PC-9 (cell line): ENCODE data around the gene FIZ1. TPM values are rescaled to one million over a fixed set of nuclear protein-coding genes. Genes with fewer than 3 reads are reported as not detected.

Experiments
- BruUV-seq: library from RNA; stranded (reverse); fragments of 400-500 nt; replicated peaks from 2 replicates; lab custom pipeline; 2021; lab: Mats Ljungman, UMichigan
- CTCF ChIA-PET: fragments of 300-600 bp; sonication (Branson Sonifier 250); formaldehyde crosslinking; loops from one replicate; lab custom pipeline; 2022; ENCODE audit warnings: antibody characterized with exemption; lab: Charles Lee
- POLR2A ChIA-PET: fragments of 300-600 bp; sonication (Branson Sonifier 250); formaldehyde crosslinking; loops from one replicate; lab custom pipeline; 2022; ENCODE audit warnings: antibody characterized with exemption; ENCODE audit not compliant: unreplicated experiment; lab: Charles Lee
- DNase-seq, 2 experiments: peaks; one replicate each; pipeline versions ENCODE4 v3.0.0 to v3.0.0-alpha.2; 2015 to 2022; ENCODE audit warnings: mixed read lengths in 1 of 2
- H2AFZ ChIP-seq: fragments of 200-600 bp; sonication (generic); 2 replicates; pipeline ENCODE4 v1.8.1; 2017; ENCODE audit warnings: antibody characterized with exemption
- H3F3A ChIP-seq: fragments of 200-600 bp; sonication (generic); 2 replicates; pipeline ENCODE4 v1.8.1; 2017; ENCODE audit warnings: antibody characterized with exemption, mild to moderate bottlenecking, low read depth; ENCODE audit not compliant: insufficient read depth
- H3K27ac ChIP-seq: fragments of 200-600 bp; sonication (generic); 2 replicates; pipeline ENCODE4 v1.6.1; 2016; ENCODE audit warnings: mixed run types
- H3K27me3 ChIP-seq: fragments of 200-600 bp; sonication (generic); 2 replicates; pipeline ENCODE4 v1.6.1; 2016; ENCODE audit warnings: low read depth, mixed run types; ENCODE audit not compliant: insufficient read depth
- H3K36me3 ChIP-seq: fragments of 200-600 bp; sonication (generic); 2 replicates; pipeline ENCODE4 v1.6.1; 2016; ENCODE audit warnings: low read depth, mixed run types
- H3K4me1 ChIP-seq: fragments of 200-600 bp; sonication (generic); replicated peaks from 2 replicates; pipeline ENCODE4 v1.6.1; 2016; ENCODE audit warnings: mixed run types; ENCODE audit not compliant: insufficient read depth
- H3K4me2 ChIP-seq: fragments of 200-600 bp; sonication (generic); 2 replicates; pipeline ENCODE4 v1.6.1; 2017; ENCODE audit warnings: mixed run types
- H3K4me3 ChIP-seq: fragments of 200-600 bp; sonication (generic); 2 replicates; pipeline ENCODE4 v1.6.1; 2016; ENCODE audit warnings: mixed run types
- H3K79me2 ChIP-seq: fragments of 200-600 bp; sonication (generic); 2 replicates; pipeline ENCODE4 v1.6.1; 2017; ENCODE audit warnings: low read depth, mixed run types
- H3K9me2 ChIP-seq: fragments of 200-600 bp; sonication (generic); 2 replicates; pipeline ENCODE4 v1.8.1; 2017; ENCODE audit warnings: mild to moderate bottlenecking; ENCODE audit not compliant: insufficient read depth
- H3K9me3 ChIP-seq: fragments of 200-600 bp; sonication (generic); 2 replicates; pipeline ENCODE4 v1.8.1; 2016; ENCODE audit warnings: low read depth; ENCODE audit not compliant: insufficient read depth
- H4K20me1 ChIP-seq: fragments of 200-600 bp; sonication (generic); 2 replicates; pipeline ENCODE4 v1.8.1; 2017; ENCODE audit not compliant: insufficient read depth
- EZH2 ChIP-seq: fragments of 200-600 bp; sonication (generic); IDR thresholded peaks from 2 replicates; pipeline ENCODE4 v1.8.0; 2017; ENCODE audit warnings: antibody characterized with exemption, low read depth
- intact Hi-C: fragments of 100-400 bp; cut with micrococcal nuclease; formaldehyde crosslinking; loops from one replicate; pipeline ENCODE4 v1.10.0; 2022; ENCODE audit not compliant: unreplicated experiment
- total RNA-seq: library from RNA; stranded (reverse); gene quantifications from 2 replicates; pipeline ENCODE4 v1.2.3, GENCODE V29; 2021
- TF ChIP-seq, protein P1 (sequence below): fragments of 200-600 bp; sonication (generic); conservative IDR thresholded peaks from 2 replicates; pipeline ENCODE4 v1.6.1; 2017; ENCODE audit warnings: mixed run types, antibody characterized with exemption, mild to moderate bottlenecking, moderate library complexity

Gene FIZ1
- total RNA-seq, 1 experiment from 2014 or later: 25.4 TPM

GRCh38 chr19:55614711-55615542 is 15.6 kb upstream of the FIZ1 start:
- TF ChIP-seq, protein P1, sequence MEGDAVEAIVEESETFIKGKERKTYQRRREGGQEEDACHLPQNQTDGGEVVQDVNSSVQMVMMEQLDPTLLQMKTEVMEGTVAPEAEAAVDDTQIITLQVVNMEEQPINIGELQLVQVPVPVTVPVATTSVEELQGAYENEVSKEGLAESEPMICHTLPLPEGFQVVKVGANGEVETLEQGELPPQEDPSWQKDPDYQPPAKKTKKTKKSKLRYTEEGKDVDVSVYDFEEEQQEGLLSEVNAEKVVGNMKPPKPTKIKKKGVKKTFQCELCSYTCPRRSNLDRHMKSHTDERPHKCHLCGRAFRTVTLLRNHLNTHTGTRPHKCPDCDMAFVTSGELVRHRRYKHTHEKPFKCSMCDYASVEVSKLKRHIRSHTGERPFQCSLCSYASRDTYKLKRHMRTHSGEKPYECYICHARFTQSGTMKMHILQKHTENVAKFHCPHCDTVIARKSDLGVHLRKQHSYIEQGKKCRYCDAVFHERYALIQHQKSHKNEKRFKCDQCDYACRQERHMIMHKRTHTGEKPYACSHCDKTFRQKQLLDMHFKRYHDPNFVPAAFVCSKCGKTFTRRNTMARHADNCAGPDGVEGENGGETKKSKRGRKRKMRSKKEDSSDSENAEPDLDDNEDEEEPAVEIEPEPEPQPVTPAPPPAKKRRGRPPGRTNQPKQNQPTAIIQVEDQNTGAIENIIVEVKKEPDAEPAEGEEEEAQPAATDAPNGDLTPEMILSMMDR: no peak
- no peak for TF ChIP-seq EZH2
- H3K36me3 ChIP-seq: peaks cover 3% of the 10 kb centered on the region; the same call in 1 of the 2 replicates
- no peak overlapping the region for H2AFZ ChIP-seq
- H3K27me3 ChIP-seq: no peaks in the 10 kb centered on the region
- no peak overlapping the region for H3K4me3 ChIP-seq
- peaks cover 21% of the 10 kb centered on the region for H4K20me1 ChIP-seq
- CTCF ChIA-PET: no interaction called here
- no peaks in the 10 kb centered on the region for H3K4me1 ChIP-seq
- H3K4me2 ChIP-seq: no peak overlapping the region
- H3K79me2 ChIP-seq: peaks cover 4% of the 10 kb centered on the region; the same call in 1 of the 2 replicates
- intact Hi-C loops: no loop called here
- BruUV-seq: no TSS peak
- POLR2A ChIA-PET: no interaction called here
- H3K9me3 ChIP-seq: no peaks in the 10 kb centered on the region
- H3K27ac ChIP-seq: no peak overlapping the region
- no peak for DNase-seq
- H3F3A ChIP-seq: peaks cover 35% of the 10 kb centered on the region; the same call in 1 of the 2 replicates
- no peaks in the 10 kb centered on the region for H3K9me2 ChIP-seq

DNA sequence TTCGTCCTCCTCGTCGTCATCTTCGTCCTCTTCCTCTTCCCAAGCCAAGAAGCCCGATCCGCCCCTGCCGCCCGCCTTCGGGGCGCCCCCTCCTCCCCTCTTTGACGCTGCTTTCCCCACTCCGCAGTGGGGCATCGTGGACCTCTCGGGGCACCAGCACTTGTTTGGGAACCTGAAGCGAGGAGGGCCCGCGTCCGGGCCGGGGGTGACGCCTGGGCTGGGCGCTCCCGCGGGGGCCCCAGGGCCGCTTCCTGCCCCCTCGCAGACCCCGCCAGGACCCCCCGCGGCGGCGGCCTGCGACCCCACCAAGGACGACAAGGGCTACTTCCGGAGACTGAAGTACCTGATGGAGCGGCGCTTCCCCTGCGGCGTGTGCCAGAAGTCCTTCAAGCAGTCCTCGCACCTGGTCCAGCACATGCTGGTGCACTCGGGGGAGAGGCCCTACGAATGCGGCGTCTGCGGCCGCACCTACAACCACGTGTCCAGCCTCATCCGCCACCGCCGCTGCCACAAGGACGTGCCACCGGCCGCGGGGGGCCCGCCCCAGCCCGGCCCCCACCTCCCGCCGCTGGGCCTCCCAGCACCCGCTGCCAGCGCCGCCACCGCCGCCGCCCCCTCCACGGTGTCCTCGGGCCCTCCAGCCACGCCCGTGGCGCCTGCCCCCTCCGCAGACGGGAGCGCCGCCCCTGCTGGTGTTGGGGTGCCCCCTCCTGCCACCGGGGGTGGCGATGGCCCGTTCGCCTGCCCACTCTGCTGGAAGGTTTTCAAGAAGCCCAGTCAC is 14.8 kb upstream of the FIZ1 start:
- H3K27ac ChIP-seq: no peak overlapping the region
- POLR2A ChIA-PET: no interaction called here
- no peaks in the 10 kb centered on the region for H3K9me3 ChIP-seq
- intact Hi-C loops: no loop called here
- H3K4me2 ChIP-seq: no peak overlapping the region
- H3F3A ChIP-seq: peaks cover 30% of the 10 kb centered on the region; the same call in 1 of the 2 replicates
- no peak overlapping the region for H3K4me3 ChIP-seq
- peaks cover 9% of the 10 kb centered on the region for H3K79me2 ChIP-seq
- H3K36me3 ChIP-seq: peaks cover 9% of the 10 kb centered on the region; the same call in 1 of the 2 replicates
- CTCF ChIA-PET: no interaction called here
- BruUV-seq: no TSS peak
- peaks cover 23% of the 10 kb centered on the region for H4K20me1 ChIP-seq
- no peak for DNase-seq
- H2AFZ ChIP-seq: no peak overlapping the region
- H3K27me3 ChIP-seq: no peaks in the 10 kb centered on the region
- TF ChIP-seq EZH2: no peak
- TF ChIP-seq, protein P1: no peak
- H3K9me2 ChIP-seq: no peaks in the 10 kb centered on the region
- H3K4me1 ChIP-seq: no peaks in the 10 kb centered on the region

GRCh38 chr19:55613396-55613795 is 14.1 kb upstream of the FIZ1 start:
- Histone ChIP-seq H4K20me1 (peaks cover 30% of the 10 kb centered on the region), H3K27me3 (no peaks in the 10 kb centered on the region), H3K9me2 (no peaks in the 10 kb centered on the region), H3K79me2 (peaks cover 17% of the 10 kb centered on the region), H3F3A (peaks cover 28% of the 10 kb centered on the region; the same call in 1 of the 2 replicates), H3K36me3 (peaks cover 15% of the 10 kb centered on the region; the same call in 1 of the 2 replicates), H3K9me3 (no peaks in the 10 kb centered on the region), H3K27ac (no peak overlapping the region), H3K4me3 (no peak overlapping the region), H3K4me2 (no peak overlapping the region), H2AFZ (no peak overlapping the region), H3K4me1 (no peaks in the 10 kb centered on the region)
- BruUV-seq: no TSS peak
- ChIA-PET POLR2A (no interaction called here), CTCF (no interaction called here)
- intact Hi-C loops: no loop called here
- DNase-seq: no peak
- TF ChIP-seq, protein P1: no peak
- no peak for TF ChIP-seq EZH2
